Calu3 (cell line): ENCODE measurements around the gene P2RX6. TPM values are rescaled to one million over a fixed set of nuclear protein-coding genes. Genes with fewer than 3 reads are reported as not detected.

Source experiments
- BruUV-seq: library from RNA; stranded (reverse); fragments of 400-500 nt; replicated peaks from 2 replicates; lab custom pipeline; 2021; lab: Mats Ljungman, UMichigan
- CTCF ChIA-PET: fragments of 300-600 bp; sonication (Branson Sonifier 250); formaldehyde crosslinking; loops from one replicate; lab custom pipeline; 2022; ENCODE audit warnings: antibody characterized with exemption; lab: Charles Lee
- DNase-seq: peaks from one replicate; pipeline ENCODE4 v3.0.0; 2022
- H3K27ac Mint-ChIP-seq: one replicate; pipeline ENCODE4 v1.8.0; 2022; ENCODE audit warnings: mixed read lengths; ENCODE audit not compliant: unreplicated experiment
- H3K27me3 Mint-ChIP-seq: one replicate; pipeline ENCODE4 v1.8.0; 2022; ENCODE audit warnings: mixed read lengths; ENCODE audit not compliant: unreplicated experiment
- H3K36me3 Mint-ChIP-seq: one replicate; pipeline ENCODE4 v1.8.0; 2022; ENCODE audit warnings: mild to moderate bottlenecking, moderate library complexity, mixed read lengths; ENCODE audit not compliant: insufficient read depth, unreplicated experiment
- H3K4me1 Mint-ChIP-seq: one replicate; pipeline ENCODE4 v1.8.0; 2022; ENCODE audit warnings: mild to moderate bottlenecking, low read depth, mixed read lengths; ENCODE audit not compliant: unreplicated experiment
- H3K4me3 Mint-ChIP-seq: one replicate; pipeline ENCODE4 v1.8.0; 2022; ENCODE audit warnings: mild to moderate bottlenecking, low read depth, moderate library complexity, mixed read lengths; ENCODE audit not compliant: unreplicated experiment
- H3K9me3 Mint-ChIP-seq: one replicate; pipeline ENCODE4 v1.8.0; 2022; ENCODE audit warnings: low read depth, mixed read lengths; ENCODE audit not compliant: unreplicated experiment
- CTCF ChIP-seq: fragments of 200-600 bp; IDR thresholded peaks from one replicate; pipeline ENCODE4 v1.8.0; 2022; ENCODE audit warnings: antibody characterized with exemption; ENCODE audit not compliant: unreplicated experiment
- intact Hi-C: fragments of 100-400 bp; cut with micrococcal nuclease; formaldehyde crosslinking; loops from one replicate; pipeline ENCODE4 v1.10.0; 2022; ENCODE audit not compliant: unreplicated experiment
- total RNA-seq: library from RNA; stranded (reverse); gene quantifications from 2 replicates; pipeline ENCODE4 v1.2.3, GENCODE V29; 2022

The P2RX6 gene
- total RNA-seq, 1 experiment from 2014 or later, result 0.26 TPM

- no peak overlapping the region for H3K4me3 Mint-ChIP-seq
- H3K27ac Mint-ChIP-seq, result no peak overlapping the region
- no peaks in the 10 kb centered on the region for H3K4me1 Mint-ChIP-seq
- intact Hi-C loops, result no loop called here
- DNase-seq, result no peak
- BruUV-seq, result no TSS peak
- H3K27me3 Mint-ChIP-seq, result peaks cover 61% of the 10 kb centered on the region
- no peaks in the 10 kb centered on the region for H3K9me3 Mint-ChIP-seq
- CTCF ChIA-PET, result interaction anchor here (0.6 to 0.9 kb wide), 2 partner anchors 19 to 241 kb away, joined by 3 to 4 read pairs; no protein-coding TSS in a partner anchor
- TF ChIP-seq CTCF, result no peak
- peaks cover 5% of the 10 kb centered on the region for H3K36me3 Mint-ChIP-seq
Measured at GRCh38 chr22:21051831-21052400, 37.0 kb downstream of the P2RX6 start.

GRCh38 chr22:21052715-21053459 lies 37.9 kb downstream of the P2RX6 start:
- TF ChIP-seq CTCF, result no peak
- Mint-ChIP-seq H3K27me3 (peaks cover 66% of the 10 kb centered on the region), H3K9me3 (no peaks in the 10 kb centered on the region), H3K36me3 (peaks cover 5% of the 10 kb centered on the region), H3K4me1 (no peaks in the 10 kb centered on the region), H3K4me3 (no peak overlapping the region), H3K27ac (no peak overlapping the region)
- intact Hi-C loops, result no loop called here
- BruUV-seq, result no TSS peak
- no peak for DNase-seq
- CTCF ChIA-PET, result interaction anchor here (0.9 kb wide), 1 partner anchor 20 kb away, joined by 3 read pairs; no protein-coding TSS in a partner anchor

DNA sequence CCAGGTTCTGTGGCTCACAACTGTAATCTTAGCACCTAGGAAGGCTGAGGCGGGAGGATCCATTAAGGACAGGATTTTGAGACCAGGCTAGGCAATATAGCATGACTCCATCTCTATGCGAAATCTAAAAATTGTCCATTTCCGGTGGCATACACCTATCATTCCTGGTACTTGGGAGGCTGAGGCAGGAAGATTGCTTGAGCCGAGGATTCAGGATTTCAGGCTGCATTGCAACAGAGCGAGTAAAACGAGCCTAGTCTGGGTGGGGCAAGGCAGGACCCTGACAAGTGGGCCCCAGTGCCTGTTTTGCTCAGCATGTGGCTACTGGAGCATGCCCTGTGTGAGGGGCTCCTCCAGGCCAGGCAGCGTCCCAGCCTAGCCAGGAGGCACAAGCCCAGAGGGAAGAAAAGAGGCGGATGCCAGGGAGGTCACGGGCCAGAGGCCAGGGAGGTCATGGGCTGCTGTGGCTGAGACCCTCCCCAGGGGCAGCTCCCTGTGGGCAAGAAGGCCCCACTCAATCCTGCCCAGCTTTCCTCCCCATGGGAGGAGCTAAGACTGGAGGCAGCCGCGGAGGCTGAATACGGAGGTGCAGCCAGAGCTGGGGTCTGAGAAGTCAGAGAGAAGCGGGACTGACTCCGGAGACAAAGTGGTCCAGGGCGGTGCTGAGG lies 39.2 kb downstream of the P2RX6 start:
- CTCF ChIA-PET, result no interaction called here

More for the DNA sequence above, 39.2 kb downstream of the P2RX6 start:
- no peak for DNase-seq
- no peak for TF ChIP-seq CTCF
- intact Hi-C loops, result no loop called here
- Mint-ChIP-seq H3K27me3 (peaks cover 66% of the 10 kb centered on the region), H3K27ac (no peak overlapping the region), H3K9me3 (no peaks in the 10 kb centered on the region), H3K4me1 (no peaks in the 10 kb centered on the region), H3K4me3 (no peak overlapping the region), H3K36me3 (peaks cover 5% of the 10 kb centered on the region)
- BruUV-seq, result no TSS peak
